Motor neuron (in vitro differentiated cells): ENCODE measurements around the gene NES. TPM values are rescaled to one million over a fixed set of nuclear protein-coding genes. Genes with fewer than 3 reads are reported as not detected.

Experiments used
- ATAC-seq, 8 experiments: fragments of 200-7000 bp; cut with Tn5 transposase; replicated peaks in 6 of 8; 2 replicates each; pipeline ENCODE4 v1.8.0; 2021; ENCODE audit warnings: mild to moderate bottlenecking in 8 of 8, moderate library complexity in 8 of 8
- H3K27ac ChIP-seq, 2 donors: fragments of 250-450 bp; sonication (Bioruptor Pico); 2 replicates each; pipeline ENCODE4 v1.9.0; 2021; ENCODE audit warnings: antibody characterized with exemption in 2 of 2, mild to moderate bottlenecking in 2 of 2, moderate library complexity in 1 of 2
- H3K4me1 ChIP-seq, 2 donors: fragments of 250-450 bp; sonication (Bioruptor Pico); replicated peaks in 1 of 2; 2 replicates each; pipeline ENCODE4 v1.6.1; 2021; ENCODE audit warnings: antibody characterized with exemption in 2 of 2, mild to moderate bottlenecking in 2 of 2, moderate library complexity in 1 of 2
- H3K4me3 ChIP-seq, 5 donors: fragments of 250-450 bp; sonication (Bioruptor Pico); 2 replicates each; pipeline ENCODE4 v1.9.0; 2021; ENCODE audit warnings: antibody characterized with exemption in 5 of 5, mild to moderate bottlenecking in 5 of 5, moderate library complexity in 4 of 5
- WGBS, 10 experiments: fragments of 450-650 bp; shearing (Covaris generic); methylation state at CpG; one replicate each; pipeline ENCODE4 v1.0.0; 2022; 5-methylcytosine and 5-hydroxymethylcytosine counted together
- in situ Hi-C, 9 experiments: fragments of 400-800 bp; cut with MboI; loops; one replicate each; pipeline ENCODE4 v1.15.0; 2021; ENCODE audit warnings: low sequenced_read_pairs in 9 of 9, low pct_unique_long_range_greater_than_20kb in 2 of 9; ENCODE audit not compliant: unreplicated experiment in 9 of 9
- total RNA-seq, 8 experiments: library from RNA; unstranded; fragments of 300-600 nt; gene quantifications; 2 replicates each; pipeline versions ENCODE4 v1.2.3 to v1.2.4, GENCODE V29; 2022

The NES gene
- total RNA-seq, 8 experiments from 2014 or later = 5.5 to 863 (median 150) TPM

DNA sequence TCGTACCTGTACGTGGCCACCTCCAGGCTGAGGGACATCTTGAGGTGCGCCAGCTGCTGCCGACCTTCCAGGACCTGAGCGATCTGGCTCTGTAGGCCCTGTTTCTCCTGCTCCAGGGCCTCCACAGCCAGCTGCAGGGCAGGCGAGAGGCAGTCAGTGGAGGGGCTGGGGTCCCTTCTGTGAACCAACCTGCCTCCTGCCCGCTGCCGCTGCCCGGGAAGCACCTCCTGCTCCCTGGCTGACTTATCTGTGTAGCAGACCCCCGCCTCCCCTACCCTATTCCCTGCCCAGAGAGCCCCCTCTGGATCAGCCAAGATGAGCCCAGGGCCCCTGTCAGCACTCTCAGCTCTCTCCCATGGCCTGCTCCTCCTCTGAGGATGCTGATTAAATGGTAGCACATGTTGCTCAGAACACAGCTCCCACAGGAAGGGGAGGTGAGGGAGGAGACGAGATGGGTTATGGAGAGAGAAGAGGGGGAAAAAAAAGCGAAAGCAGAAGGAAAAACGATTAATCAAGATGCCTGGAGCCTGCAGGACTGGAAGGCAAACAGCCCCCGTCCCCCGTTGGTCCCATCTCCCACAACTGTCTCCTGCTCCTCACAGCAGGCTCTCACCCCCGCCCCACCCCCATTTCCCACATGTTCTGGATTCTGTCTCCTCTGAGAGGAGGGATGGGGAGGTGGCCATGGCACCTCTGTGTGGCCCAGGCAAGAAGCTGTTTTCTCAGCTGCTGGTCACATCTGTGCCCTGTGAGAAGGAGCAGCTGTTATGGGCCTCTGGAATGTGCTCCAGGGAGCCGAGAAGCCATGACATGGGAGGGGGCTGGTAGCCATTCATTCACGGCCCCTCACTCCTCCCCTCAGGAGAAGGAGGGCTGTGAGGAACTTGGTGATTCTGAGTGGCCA, 1.7 kb downstream of the NES start:
- Histone ChIP-seq H3K4me3 (peak overlapping the region; percentile 27 to 69 (median 59)), H3K27ac (peak overlapping the region; percentile 93 to 97), H3K4me1 (peaks cover 45 to 55% of the 10 kb centered on the region in 2 donors)
- peak in 6 of 8 experiments; percentile 11 to 69 (median 50) for ATAC-seq
- in situ Hi-C loops = loop anchor here in 2 of 9 experiments (25.0 kb wide), 1 partner anchor 187 kb away; the partner anchor contains the start of genes INSRR (in 2 of the 2) and NTRK1 (in 2 of the 2)
- 3 to 41% (median 6%) methylated on average over 2 to 9 of the region's 18 CpGs; no CpG with 5 or more reads in 5 of the 10 experiments for WGBS, 10 experiments

DNA sequence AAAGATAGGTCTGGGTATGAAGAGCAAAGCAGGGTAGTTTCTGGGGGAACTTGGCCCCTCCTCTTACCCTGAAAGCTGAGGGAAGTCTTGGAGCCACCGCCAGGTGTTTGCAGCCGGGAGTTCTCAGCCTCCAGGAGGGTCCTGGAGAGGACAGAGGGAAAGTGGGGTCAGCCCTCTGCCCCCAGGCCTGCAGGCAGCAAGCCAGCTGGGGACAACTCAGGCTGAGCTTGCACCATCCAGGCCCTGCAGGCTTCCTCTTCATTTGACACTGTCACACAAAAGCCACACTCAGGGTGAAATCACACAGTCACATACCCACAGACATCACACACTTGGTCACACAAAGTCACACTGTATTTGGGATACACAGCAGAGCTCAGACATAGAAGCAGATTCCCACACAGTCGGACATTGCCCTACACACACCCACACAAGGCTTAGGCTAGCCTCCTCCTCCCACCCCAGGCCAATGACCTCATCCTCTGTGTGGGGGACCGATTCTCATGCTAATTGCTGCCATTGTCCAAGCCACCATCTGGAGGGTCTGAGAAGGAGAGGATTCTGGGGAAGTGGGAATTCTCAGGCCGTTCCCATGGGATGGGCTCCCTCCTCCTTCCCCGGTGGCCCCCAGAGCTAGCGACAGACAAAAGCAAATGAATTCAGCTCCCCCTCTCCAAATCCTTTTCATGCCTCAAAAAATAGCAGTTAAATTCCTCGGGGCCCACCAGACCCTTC, 3.7 kb downstream of the NES start:
- in situ Hi-C loops = no loop called here
- peak overlapping the region; percentile 93 to 97 for H3K27ac ChIP-seq

DNA sequence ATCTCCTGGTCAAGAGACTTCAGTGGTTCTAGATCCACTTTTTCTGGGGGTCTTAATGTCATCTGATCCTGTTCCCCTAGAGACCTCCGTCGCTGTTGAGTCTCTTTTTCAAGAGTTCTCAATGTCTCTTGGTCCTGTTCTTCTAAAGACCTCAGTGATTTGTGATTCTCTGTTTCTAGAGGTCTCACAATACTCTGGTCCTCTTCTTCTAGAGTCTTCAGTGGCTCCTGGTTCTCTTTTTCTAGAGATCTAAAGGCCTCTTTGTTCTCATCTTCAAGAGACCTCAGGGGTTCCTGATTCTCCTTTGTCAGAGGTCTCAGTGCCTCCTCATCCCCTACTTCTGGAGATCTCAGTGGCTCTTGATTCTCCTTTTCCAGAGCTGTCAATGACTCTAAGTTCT, 5.4 kb downstream of the NES start:
- H3K27ac ChIP-seq = no peak overlapping the region
- ATAC-seq = no peak
- peaks cover 70 to 79% of the 10 kb centered on the region in 2 donors for H3K4me1 ChIP-seq
- H3K4me3 ChIP-seq = no peak overlapping the region
- in situ Hi-C loops = no loop called here
- 89 to 100% (median 97%) methylated on average over 2 of the region's 2 CpGs; no CpG with 5 or more reads in 3 of the 10 experiments for WGBS, 10 experiments

More for the DNA sequence above, 3.7 kb downstream of the NES start:
- peak in 7 of 8 experiments; percentile 15 to 77 (median 69) for ATAC-seq
- Histone ChIP-seq H3K4me1 (peaks cover 64 to 74% of the 10 kb centered on the region in 2 donors), H3K4me3 (peak overlapping the region in 4 of 5 donors; percentile 57 to 69 (median 62))
- 0 to 75% (median 12%) methylated on average over 1 to 5 of the region's 8 CpGs; no CpG with 5 or more reads in 2 of the 10 experiments for whole genome bisulfite sequencing, 10 experiments

DNA sequence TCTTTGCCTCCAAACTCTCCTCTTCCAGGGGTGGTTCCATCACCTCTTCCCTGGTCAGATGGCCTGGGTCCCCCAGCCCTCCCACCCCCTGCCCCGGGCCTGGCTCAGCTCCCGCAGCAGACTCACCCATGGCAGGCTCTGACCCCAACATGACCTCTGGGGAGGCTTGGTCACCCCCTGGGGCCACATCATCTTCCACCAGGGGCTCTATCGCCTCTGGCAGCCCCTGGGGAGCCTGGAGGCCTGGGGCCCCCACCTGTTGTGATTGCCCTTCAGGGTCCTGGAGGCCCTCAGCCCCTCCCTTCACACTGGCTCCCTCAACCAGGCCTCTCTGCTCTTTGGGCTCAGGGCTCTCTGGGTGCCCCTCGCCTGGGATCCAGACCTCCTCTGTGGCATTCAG, 6.4 kb downstream of the NES start:
- peaks cover 72 to 79% of the 10 kb centered on the region in 2 donors for H3K4me1 ChIP-seq
- H3K4me3 ChIP-seq = no peak overlapping the region
- ATAC-seq = no peak
- peak overlapping the region; percentile 85 to 86 for H3K27ac ChIP-seq
- in situ Hi-C loops = no loop called here
- WGBS, 10 experiments = 100% methylated on average over 1 of the region's 4 CpGs; no CpG with 5 or more reads in 8 of the 10 experiments

DNA sequence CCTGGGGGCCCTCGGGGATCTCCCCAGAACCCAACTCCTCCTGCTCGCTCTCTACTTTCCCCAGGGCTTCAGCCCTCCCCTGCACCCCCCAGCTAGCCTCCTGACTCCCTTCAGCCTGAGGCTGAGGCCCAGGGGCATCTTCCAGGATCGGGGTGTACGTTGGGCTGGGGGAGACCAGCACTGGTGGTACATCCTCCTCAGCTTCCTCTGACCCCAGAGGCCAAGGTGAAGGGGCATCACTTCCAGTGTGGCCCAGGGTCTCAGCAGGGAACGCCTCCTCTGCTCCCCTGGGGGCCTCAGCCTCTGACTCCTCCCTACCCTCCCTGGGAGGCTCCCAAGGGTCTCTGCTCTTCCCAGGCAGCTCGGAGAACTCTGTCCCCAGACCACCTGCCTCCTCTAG, 6.8 kb downstream of the NES start:
- no peak overlapping the region for H3K4me3 ChIP-seq
- ATAC-seq = no peak
- in situ Hi-C loops = no loop called here
- no CpG with 5 or more reads among the region's 6 CpGs for WGBS, 10 experiments
- H3K27ac ChIP-seq = peak overlapping the region; percentile 85 to 86
- peaks cover 76 to 84% of the 10 kb centered on the region in 2 donors for H3K4me1 ChIP-seq

DNA sequence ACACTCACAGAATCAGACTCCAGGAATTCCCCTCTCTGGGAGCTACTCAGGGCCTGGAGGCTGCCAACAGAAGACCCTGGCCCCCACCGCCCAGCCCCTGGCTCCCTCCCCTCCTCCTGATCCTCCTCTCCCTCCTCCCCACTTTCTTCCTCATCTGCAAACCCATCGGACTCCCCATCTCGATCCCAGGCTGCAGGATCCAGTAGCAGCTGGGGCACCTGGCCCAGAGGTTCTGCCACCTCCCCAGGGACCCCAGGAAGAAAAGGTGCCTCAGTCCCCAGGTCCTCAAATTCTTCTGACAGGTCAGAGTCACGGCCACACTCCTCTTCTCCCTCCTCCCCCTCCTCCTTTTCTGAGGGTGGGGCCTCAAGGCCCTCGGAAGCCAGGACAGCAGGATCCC, 7.4 kb downstream of the NES start:
- Histone ChIP-seq H3K4me1 (peaks cover 80 to 84% of the 10 kb centered on the region in 2 donors), H3K27ac (peak overlapping the region; percentile 85 to 86), H3K4me3 (no peak overlapping the region)
- no peak for ATAC-seq
- in situ Hi-C loops = no loop called here
- whole genome bisulfite sequencing, 10 experiments = 80% methylated on average over 1 of the region's 5 CpGs; no CpG with 5 or more reads in 8 of the 10 experiments

DNA sequence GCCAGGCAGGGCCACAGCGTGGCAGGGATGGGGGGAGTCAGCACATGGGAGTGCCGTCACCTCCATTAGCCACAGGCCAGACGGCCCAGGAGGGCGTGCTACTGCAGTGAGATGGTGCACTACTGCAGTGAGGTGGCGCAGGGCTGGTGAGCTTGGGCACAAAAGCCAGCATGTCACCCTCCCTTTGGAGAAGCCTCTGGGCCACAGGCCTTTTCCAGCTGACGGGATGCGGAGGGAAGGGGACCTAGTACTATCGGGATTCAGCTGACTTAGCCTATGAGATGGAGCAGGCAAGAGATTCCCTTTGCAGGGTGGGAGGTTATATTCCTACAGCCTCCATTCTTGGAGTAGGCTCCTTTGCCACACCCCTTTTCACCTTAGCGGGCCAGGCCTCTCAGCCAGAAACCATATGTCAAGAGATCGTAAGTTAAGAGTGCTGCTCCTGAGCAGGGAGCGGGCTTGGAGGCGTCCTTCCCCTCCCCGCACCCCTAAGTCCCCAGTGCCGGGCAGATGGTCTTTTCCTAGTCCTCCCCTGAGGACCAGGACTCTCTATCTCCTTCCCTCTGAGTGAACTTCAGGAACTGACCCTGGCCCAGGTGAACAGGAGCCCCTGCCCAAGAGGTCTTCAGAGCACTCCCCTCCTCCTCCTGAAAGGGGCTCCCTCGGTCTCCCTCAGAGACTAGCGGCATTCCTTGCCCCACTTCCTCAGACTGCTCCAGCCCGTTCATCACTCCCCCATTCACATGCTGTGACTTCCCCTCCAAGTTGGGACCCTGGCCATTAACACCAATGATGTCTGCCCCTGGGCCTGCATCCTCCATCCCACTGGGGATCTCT, 8.2 kb downstream of the NES start:
- ATAC-seq = peak in 5 of 8 experiments; percentile 43 to 66 (median 54)
- in situ Hi-C loops = no loop called here
- peaks cover 80 to 84% of the 10 kb centered on the region in 2 donors for H3K4me1 ChIP-seq
- peak overlapping the region; percentile 85 to 86 for H3K27ac ChIP-seq
- H3K4me3 ChIP-seq = no peak overlapping the region
- 20 to 88% (median 50%) methylated on average over 1 to 8 of the region's 17 CpGs; no CpG with 5 or more reads in 4 of the 10 experiments for WGBS, 10 experiments

DNA sequence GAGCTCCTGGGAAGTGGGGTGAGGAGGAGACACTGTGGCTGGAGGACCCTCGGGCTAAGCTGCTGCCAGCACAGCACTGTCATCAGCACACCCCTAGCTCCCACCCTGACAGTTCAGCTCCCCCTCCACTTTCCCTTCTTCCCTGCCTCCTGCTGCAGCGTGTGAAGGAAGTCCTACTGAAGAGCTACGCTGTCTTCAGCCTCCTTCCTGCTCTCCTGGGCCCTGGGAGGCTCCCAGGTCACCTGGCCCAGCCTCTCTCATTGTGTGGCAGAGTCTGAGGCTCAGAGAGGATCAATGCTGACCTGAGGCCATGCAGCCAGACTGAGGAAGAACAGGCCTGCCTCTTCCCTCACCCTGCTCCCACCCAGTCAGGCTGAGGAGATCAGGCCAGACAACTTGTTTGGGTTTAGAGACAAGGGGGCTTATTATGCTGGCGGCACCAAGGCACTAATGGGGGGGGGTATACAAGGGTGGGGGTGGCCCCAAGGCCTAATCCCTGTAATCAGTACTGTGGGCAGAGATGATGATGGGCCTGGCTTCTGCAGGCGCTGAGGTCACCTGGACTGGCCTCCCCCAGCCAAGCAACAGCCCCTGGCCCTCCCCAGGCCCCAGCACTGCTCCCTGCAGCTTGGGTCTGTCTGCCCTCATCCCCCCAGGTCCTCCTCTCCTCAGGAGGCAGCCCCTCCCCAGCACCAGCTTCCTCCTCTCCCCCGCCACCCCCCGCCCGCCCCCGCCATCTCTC, 9.1 kb downstream of the NES start:
- Histone ChIP-seq H3K27ac (peak overlapping the region; percentile 85 to 86), H3K4me1 (peaks cover 82 to 84% of the 10 kb centered on the region in 2 donors), H3K4me3 (no peak overlapping the region)
- in situ Hi-C loops = no loop called here
- 0 to 41% (median 40%) methylated on average over 1 to 3 of the region's 9 CpGs; no CpG with 5 or more reads in 7 of the 10 experiments for WGBS, 10 experiments
- peak in 7 of 8 experiments; percentile 8 to 44 (median 32) for ATAC-seq

DNA sequence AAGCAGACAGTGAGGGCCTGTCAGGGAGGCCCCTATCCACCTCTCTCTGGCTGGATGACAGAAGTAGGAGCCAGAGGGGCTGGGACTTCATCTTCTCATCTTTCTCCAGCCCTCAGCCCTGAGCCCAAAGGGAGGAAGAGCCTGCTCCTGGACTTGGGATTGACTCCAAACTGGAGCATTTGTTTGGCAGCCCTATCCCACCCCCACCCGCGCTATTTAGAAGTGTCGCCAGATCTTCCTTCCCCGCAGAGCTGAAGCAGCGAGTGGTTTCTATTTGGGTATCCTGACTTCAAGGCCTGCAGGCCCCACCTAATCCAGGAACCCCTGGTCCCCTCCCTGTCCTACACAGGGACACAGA, 9.6 kb downstream of the NES start:
- 8 to 80% (median 64%) methylated on average over 1 to 4 of the region's 5 CpGs; no CpG with 5 or more reads in 7 of the 10 experiments for WGBS, 10 experiments
- ATAC-seq = peak in 2 of 8 experiments; percentile 41 to 53
- in situ Hi-C loops = no loop called here
- H3K4me1 ChIP-seq = peaks cover 82 to 84% of the 10 kb centered on the region in 2 donors
- H3K27ac ChIP-seq = peak overlapping the region; percentile 85 to 86
- no peak overlapping the region for H3K4me3 ChIP-seq

DNA sequence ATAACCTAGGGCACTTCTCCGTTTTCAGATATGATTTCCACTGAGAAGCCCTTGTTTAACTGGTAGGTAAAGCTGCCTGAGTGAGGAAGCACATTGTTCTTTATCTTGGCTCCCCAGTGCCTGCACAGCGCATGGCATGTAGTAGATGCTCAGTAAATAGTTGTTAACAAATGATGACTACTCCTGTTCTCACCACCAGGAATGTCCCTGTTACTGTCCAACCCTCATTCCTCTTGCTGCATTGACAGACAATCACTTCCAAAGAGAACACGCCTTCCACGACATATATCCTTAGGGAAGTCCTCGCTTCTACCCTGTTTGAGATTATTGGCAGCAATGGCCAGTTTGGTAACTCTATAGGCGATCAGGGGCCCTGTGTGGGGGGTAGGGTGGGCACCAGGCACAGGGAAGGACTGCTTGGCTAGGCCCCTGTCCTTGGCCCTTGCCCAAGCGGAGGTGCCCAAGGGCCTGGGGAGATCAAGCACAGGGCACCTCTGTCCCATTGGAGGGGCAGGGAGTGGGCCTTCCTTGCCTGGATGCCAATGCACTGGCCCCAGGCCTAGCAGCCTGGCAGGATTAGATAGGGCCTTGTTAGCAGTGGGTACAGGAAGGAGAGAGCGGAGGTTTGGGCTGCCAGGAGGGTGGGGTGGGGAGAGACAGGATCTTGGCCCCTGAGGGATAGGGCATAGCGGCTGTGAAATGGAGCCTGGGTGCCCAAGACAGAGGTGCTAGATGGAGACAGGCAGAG, 10.2 kb downstream of the NES start:
- Histone ChIP-seq H3K4me1 (peaks cover 84% of the 10 kb centered on the region in 2 donors), H3K27ac (peak overlapping the region in 1 of 2 donors; percentile 86), H3K4me3 (no peak overlapping the region)
- no peak for ATAC-seq
- 88 to 100% (median 99%) methylated on average over 1 to 8 of the region's 9 CpGs; no CpG with 5 or more reads in 4 of the 10 experiments for WGBS, 10 experiments
- in situ Hi-C loops = no loop called here

DNA sequence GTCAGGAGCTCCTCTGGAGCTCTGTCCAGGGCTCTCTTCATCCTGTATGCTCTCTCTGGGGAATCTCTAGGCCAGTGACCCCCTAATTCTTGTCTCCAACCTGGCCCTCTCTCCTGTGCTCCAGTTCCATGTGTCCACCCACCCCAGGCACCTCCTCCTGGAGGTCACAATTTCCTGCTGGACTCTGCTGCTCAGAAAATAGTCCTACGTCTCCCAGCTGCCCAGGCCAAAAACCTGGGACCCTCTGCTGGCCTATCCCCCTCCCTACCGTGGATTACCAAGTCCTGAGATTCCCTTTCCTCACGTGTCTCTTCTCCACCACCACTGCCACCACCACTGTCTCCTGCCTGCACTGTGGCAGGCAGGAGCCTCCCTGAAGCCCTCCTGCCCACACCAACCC, 11.7 kb downstream of the NES start:
- peaks cover 84 to 88% of the 10 kb centered on the region in 2 donors for H3K4me1 ChIP-seq
- 50 to 100% (median 78%) methylated on average over 1 to 3 of the region's 3 CpGs; no CpG with 5 or more reads in 2 of the 10 experiments for WGBS, 10 experiments
- no peak overlapping the region for H3K4me3 ChIP-seq
- ATAC-seq = no peak
- in situ Hi-C loops = no loop called here
- H3K27ac ChIP-seq = peak overlapping the region; percentile 91
